ENCODE measurements around the gene PLEKHG3.

DNA sequence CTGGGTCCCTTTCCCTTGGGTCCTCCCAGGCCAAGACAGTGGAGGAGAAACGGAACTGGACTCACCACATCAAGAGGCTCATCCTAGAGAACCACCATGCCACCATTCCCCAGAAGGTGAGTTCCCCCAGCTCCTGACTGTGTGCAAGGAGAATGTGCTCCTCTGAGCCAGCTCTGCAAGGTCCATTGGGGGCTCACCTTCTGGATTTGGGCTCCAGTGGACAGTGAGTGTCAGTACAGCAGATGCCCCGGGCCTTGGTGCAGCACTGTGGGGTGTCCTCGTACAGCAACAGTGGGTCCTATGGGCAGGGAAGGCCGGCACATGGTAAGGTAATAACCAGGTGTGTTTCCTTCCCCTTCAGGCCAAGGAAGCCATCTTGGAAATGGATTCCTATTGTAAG lies 27.8 kb downstream of the PLEKHG3 start:
- TF ChIP-seq, protein P1, sequence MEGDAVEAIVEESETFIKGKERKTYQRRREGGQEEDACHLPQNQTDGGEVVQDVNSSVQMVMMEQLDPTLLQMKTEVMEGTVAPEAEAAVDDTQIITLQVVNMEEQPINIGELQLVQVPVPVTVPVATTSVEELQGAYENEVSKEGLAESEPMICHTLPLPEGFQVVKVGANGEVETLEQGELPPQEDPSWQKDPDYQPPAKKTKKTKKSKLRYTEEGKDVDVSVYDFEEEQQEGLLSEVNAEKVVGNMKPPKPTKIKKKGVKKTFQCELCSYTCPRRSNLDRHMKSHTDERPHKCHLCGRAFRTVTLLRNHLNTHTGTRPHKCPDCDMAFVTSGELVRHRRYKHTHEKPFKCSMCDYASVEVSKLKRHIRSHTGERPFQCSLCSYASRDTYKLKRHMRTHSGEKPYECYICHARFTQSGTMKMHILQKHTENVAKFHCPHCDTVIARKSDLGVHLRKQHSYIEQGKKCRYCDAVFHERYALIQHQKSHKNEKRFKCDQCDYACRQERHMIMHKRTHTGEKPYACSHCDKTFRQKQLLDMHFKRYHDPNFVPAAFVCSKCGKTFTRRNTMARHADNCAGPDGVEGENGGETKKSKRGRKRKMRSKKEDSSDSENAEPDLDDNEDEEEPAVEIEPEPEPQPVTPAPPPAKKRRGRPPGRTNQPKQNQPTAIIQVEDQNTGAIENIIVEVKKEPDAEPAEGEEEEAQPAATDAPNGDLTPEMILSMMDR (IDR thresholded peaks at IDR 0.05), result no peak
- TF ChIP-seq POLR2A (IDR thresholded peaks at IDR 0.05), result no peak
